B cell (primary cell): Measurements from ENCODE around the gene OR3A3.

ENCODE experiments used
- EZH2 ChIP-seq: IDR thresholded peaks from 2 replicates; pipeline ENCODE4 v1.6.1; 2012; ENCODE audit warnings: borderline replicate concordance, low read depth, mild to moderate bottlenecking, moderate library complexity, low read length; ENCODE audit not compliant: insufficient read depth, poor library complexity, severe bottlenecking
- TF ChIP-seq, protein P1 (sequence below): fragments of 200-600 bp; IDR thresholded peaks from one replicate; pipeline ENCODE4 v1.8.0; 2022; ENCODE audit warnings: antibody characterized with exemption, mild to moderate bottlenecking

DNA sequence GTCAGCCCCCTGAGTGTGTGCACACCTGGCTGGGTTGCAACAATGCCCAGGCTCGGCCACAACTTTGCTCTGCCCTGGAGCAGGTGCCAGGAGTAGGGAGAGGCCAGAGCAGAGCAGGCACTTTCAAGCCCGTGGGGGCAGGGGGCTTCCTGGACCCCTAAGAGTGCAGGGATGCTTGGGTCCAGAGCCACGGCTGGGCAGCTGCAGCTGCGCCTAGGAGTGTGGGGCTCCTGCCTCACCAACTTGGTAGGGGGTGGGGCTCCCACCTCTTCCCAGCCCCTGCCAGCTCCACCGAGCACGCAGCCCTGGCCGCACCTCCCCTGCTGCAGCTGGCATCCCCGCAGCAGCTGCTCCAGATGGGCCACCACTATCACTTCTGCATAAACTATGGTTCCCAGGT lies 32.8 kb upstream of the OR3A3 start:
- TF ChIP-seq, protein P1, sequence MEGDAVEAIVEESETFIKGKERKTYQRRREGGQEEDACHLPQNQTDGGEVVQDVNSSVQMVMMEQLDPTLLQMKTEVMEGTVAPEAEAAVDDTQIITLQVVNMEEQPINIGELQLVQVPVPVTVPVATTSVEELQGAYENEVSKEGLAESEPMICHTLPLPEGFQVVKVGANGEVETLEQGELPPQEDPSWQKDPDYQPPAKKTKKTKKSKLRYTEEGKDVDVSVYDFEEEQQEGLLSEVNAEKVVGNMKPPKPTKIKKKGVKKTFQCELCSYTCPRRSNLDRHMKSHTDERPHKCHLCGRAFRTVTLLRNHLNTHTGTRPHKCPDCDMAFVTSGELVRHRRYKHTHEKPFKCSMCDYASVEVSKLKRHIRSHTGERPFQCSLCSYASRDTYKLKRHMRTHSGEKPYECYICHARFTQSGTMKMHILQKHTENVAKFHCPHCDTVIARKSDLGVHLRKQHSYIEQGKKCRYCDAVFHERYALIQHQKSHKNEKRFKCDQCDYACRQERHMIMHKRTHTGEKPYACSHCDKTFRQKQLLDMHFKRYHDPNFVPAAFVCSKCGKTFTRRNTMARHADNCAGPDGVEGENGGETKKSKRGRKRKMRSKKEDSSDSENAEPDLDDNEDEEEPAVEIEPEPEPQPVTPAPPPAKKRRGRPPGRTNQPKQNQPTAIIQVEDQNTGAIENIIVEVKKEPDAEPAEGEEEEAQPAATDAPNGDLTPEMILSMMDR, result no peak
- TF ChIP-seq EZH2, result no peak
